Pancreas (tissue), 10 donors: ENCODE results near the gene SYNDIG1. TPM values are rescaled to one million over a fixed set of nuclear protein-coding genes. Genes with fewer than 3 reads are reported as not detected.

ENCODE experiments used
- ATAC-seq, 4 donors: fragments of 200-7000 bp; cut with Tn5 transposase; one replicate each; pipeline versions ENCODE4 v1.8.0 to v1.9.1; 2020; ENCODE audit warnings: mild to moderate bottlenecking in 4 of 4, moderate library complexity in 4 of 4
- DNase-seq, 6 donors: peaks; one replicate each; pipeline ENCODE4 v3.0.0-alpha.2; 2020
- FAIRE-seq: peaks from 2 replicates; lab custom pipeline; 2012; peaks lifted over from hg19 to GRCh38; lab: Jason Lieb, UNC
- H3K27ac ChIP-seq, 4 donors: fragments of 200-600 bp; sonication (generic); 1 replicate in 3 of 4; 2 replicates in 1 of 4; pipeline versions ENCODE4 v1.5.0 to v1.8.0; 2020
- H3K27me3 ChIP-seq, 4 donors: fragments of 200-600 bp; one replicate each; pipeline ENCODE4 v1.8.0; 2021
- H3K36me3 ChIP-seq, 3 donors: fragments of 200-600 bp; sonication (generic) in 1 of 3; one replicate each; pipeline versions ENCODE4 v1.5.0 to v1.8.0; 2020 to 2021
- H3K4me1 ChIP-seq, 3 donors: fragments of 200-600 bp; one replicate each; pipeline ENCODE4 v1.8.0; 2021
- H3K4me3 ChIP-seq, 4 donors: fragments of 200-600 bp; sonication (generic) in 2 of 4; one replicate each; pipeline versions ENCODE4 v1.5.0 to v1.8.0; 2020 to 2021
- H3K9me3 ChIP-seq, 4 donors: fragments of 200-600 bp; one replicate each; pipeline ENCODE4 v1.8.0; 2021
- CTCF ChIP-seq, 4 donors: fragments of 200-600 bp; sonication (generic) in 3 of 4; IDR thresholded peaks; one replicate each; pipeline versions ENCODE4 v1.5.0 to v1.8.0; 2021; ENCODE audit warnings: antibody characterized with exemption in 4 of 4
- WGBS, 2 donors: extraction: QIAGEN DNeasy Blood & Tissue Kit; methylation state at CpG; one replicate each; pipeline ENCODE4 v1.1.7; 2013; 5-methylcytosine and 5-hydroxymethylcytosine counted together
- intact Hi-C, 3 donors: fragments of 100-400 bp; cut with DNase I; formaldehyde crosslinking; loops; one replicate each; pipeline versions ENCODE4 v1.11.1 to v1.14.2; 2022
- polyA plus RNA-seq, 2 donors: library from polyadenylated mRNA; stranded (reverse); fragments of 200-250 nt; gene quantifications; one replicate each; pipeline ENCODE4 v1.2.3, GENCODE V29; 2013
- total RNA-seq, 6 donors: library from RNA; stranded (reverse); fragmentation: NEBNext Ultra II Directional in 4 of 6; extraction: Animal tissue kit (Norgen Biotek cat#: 25700) in 4 of 6; gene quantifications; one replicate each; pipeline versions ENCODE4 v1.2.1 to v1.2.4, GENCODE V29; 2021 to 2023
- donor health status: healthy with polysubstance abuse.
- donor health status: DM: no; HTN: no; CAD: no; lungs with moderate emphysema.
- donor health status: DM: no; HTN: no; CAD: no.
- donor health status: control.
- donor health status: control.
- donor health status: Bipolar disorder and iron deficiency.
- donor health status: DM: yes; HTN: yes; CAD: no.
- donor health status: DM: no; HTN: no; CAD: no.
- donor health status: DM: no; HTN: no; CAD: no.
- donor health status: DM: yes; HTN: yes; CAD: no.

The SYNDIG1 gene
- total and polyA plus RNA-seq, 8 donors = 0.04 to 0.46 (median 0.23) TPM; not detected in 1

DNA sequence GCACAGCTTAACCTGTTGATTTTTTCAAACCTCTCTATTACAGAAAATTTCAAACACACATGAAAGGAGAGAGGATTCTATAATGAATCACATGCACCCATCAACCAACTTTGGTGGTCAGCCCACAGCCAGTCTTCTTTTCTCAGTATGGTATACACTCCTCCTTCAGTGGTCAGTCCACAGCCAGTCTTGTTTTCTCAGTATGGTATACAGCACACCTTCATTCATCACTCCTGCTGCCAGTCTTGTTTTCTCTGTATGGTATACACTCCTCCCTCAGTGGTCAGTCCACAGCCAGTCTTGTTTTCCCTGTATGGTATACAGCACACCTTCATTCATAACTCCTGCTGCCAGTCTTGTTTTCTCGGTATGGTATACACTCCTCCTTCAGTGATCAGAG lies 67.8 kb downstream of the SYNDIG1 start:
- no peaks in the 10 kb centered on the region for H3K27me3 ChIP-seq
- no peak for TF ChIP-seq CTCF (IDR thresholded peaks at IDR 0.05)
- intact Hi-C loops = no loop called here
- ATAC-seq = no peak
- H3K27ac ChIP-seq = no peak overlapping the region
- no peaks in the 10 kb centered on the region for H3K9me3 ChIP-seq
- 56 to 74% methylated on average over 1 of the region's 1 CpG for WGBS, 2 donors
- no peaks in the 10 kb centered on the region for H3K36me3 ChIP-seq
- H3K4me3 ChIP-seq = no peak overlapping the region
- no peak for FAIRE-seq
- H3K4me1 ChIP-seq = no peaks in the 10 kb centered on the region
- no peak for DNase-seq

- no peaks in the 10 kb centered on the region for H3K27me3 ChIP-seq
- ATAC-seq = no peak
- H3K27ac ChIP-seq = no peak overlapping the region
- TF ChIP-seq CTCF (IDR thresholded peaks at IDR 0.05) = no peak
- H3K36me3 ChIP-seq = no peaks in the 10 kb centered on the region
- no peak overlapping the region for H3K4me3 ChIP-seq
- DNase-seq = no peak
- FAIRE-seq = no peak
- H3K4me1 ChIP-seq = no peaks in the 10 kb centered on the region
- intact Hi-C loops = no loop called here
- H3K9me3 ChIP-seq = no peaks in the 10 kb centered on the region
- WGBS, 2 donors = 37 to 54% methylated on average over 3 of the region's 3 CpGs
These were observed 73.3 kb downstream of the SYNDIG1 start for GRCh38 chr20:24542721-24543120.

DNA sequence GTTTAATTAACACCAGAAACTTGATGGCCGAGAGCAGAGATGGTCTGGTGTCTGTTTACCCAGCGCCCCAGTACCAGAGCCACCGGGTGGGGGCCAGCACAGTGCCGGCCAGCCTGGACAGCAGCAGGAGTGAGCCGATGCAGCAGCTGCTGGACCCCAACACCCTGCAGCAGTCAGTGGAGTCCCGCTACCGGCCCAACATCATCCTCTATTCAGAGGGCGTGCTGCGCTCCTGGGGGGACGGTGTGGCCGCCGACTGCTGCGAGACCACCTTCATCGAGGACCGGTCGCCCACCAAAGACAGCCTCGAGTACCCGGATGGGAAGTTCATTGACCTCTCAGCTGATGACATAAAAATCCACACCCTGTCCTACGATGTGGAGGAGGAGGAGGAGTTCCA lies 73.7 kb downstream of the SYNDIG1 start:
- intact Hi-C loops = no loop called here
- WGBS, 2 donors = 67 to 82% methylated on average over 19 of the region's 19 CpGs
- no peak for DNase-seq

GRCh38 chr20:24543741-24544140 lies 74.3 kb downstream of the SYNDIG1 start:
- no peaks in the 10 kb centered on the region for H3K9me3 ChIP-seq
- H3K27ac ChIP-seq = no peak overlapping the region
- FAIRE-seq = no peak
- no peaks in the 10 kb centered on the region for H3K27me3 ChIP-seq
- no peak overlapping the region for H3K4me3 ChIP-seq
- no peak for DNase-seq
- WGBS, 2 donors = 68 to 82% methylated on average over 6 of the region's 6 CpGs
- H3K36me3 ChIP-seq = no peaks in the 10 kb centered on the region
- no peak for ATAC-seq
- H3K4me1 ChIP-seq = no peaks in the 10 kb centered on the region
- TF ChIP-seq CTCF (IDR thresholded peaks at IDR 0.05) = no peak
- intact Hi-C loops = no loop called here

More for the DNA sequence above, 73.7 kb downstream of the SYNDIG1 start:
- no peaks in the 10 kb centered on the region for H3K9me3 ChIP-seq
- H3K4me1 ChIP-seq = no peaks in the 10 kb centered on the region
- ATAC-seq (no peak), FAIRE-seq (no peak)
- no peak overlapping the region for H3K27ac ChIP-seq
- H3K4me3 ChIP-seq = no peak overlapping the region
- TF ChIP-seq CTCF (IDR thresholded peaks at IDR 0.05) = no peak
- H3K27me3 ChIP-seq = no peaks in the 10 kb centered on the region
- H3K36me3 ChIP-seq = no peaks in the 10 kb centered on the region

- no peak for TF ChIP-seq CTCF (IDR thresholded peaks at IDR 0.05)
- Histone ChIP-seq H3K4me1 (no peaks in the 10 kb centered on the region), H3K27me3 (no peaks in the 10 kb centered on the region), H3K36me3 (no peaks in the 10 kb centered on the region), H3K4me3 (no peak overlapping the region), H3K9me3 (no peaks in the 10 kb centered on the region), H3K27ac (no peak overlapping the region)
- no peak for ATAC-seq
- no peak for DNase-seq
- intact Hi-C loops = no loop called here
- no peak for FAIRE-seq
- WGBS, 2 donors = 61 to 67% methylated on average over 7 of the region's 7 CpGs
These were observed 74.9 kb downstream of the SYNDIG1 start for GRCh38 chr20:24544371-24544770.
